ENCODE data around the gene TAS1R2. TPM values are rescaled to one million over a fixed set of nuclear protein-coding genes. Genes with fewer than 3 reads are reported as not detected.

The TAS1R2 gene
- polyA plus RNA-seq, 2 of the 4 experiments (the other 2 are of a cell fraction): not detected

DNA sequence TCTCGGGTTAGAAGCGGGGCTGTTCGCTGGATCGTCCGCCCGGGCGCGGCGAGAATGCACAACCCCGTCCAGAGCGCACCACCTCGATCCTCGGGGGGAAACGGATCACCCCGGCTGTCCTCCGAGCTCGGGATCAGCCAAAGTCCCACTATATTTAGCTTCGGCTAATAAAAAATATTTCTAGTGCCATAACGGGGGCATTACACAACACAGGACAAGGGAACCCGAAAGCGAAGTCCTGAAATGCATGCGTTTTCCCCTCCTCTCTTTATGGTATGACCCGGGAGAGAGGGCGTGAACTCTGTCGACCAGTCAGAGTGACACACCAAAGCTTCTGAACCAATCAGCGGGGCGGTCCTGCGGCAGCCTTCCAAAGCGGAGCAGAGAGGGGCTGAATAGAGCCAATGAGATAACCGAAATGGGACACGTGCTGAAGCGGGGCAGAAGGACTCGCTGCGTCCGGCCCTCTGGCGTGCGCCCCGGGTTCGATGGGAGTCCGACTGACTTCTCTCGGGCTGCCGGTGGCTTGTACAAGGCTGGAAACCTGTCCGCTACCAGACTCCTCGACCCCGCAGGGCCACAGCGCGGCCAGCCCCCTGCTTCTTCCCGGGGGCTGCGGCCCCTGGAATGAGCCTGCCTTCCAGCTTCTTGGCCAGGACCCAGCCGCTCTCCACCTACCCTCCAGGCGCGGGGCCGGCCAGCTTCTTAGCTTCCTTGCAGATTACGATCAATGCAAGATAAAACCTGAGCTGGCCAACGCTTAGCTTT is 43.2 kb upstream of the TAS1R2 start, which contains the start of gene ALDH4A1:
Gene ALDH4A1 (minus strand): TSS at position 33 of the 768 bp plus-strand sequence. CDS start 32 bp downstream, at position 1.
- H3K4me1 ChIP-seq: peaks cover 35% of the 10 kb centered on the region
- H3K9me3 ChIP-seq: no peaks in the 10 kb centered on the region
- FAIRE-seq (peak; percentile 7), DNase-seq (ENCODE audit: low read depth in 1 of 2, low spot score in 1 of 2) (peak; percentile 96 to 99), ATAC-seq (peak; percentile 91 to 97)
- peak within 1 kb of the TSS; percentile 99 for H3K4me2 ChIP-seq
- peak within 1 kb of the TSS; percentile 86 to 91 for H3K27ac ChIP-seq
- peak within 1 kb of the TSS; percentile 97 for H3K4me3 ChIP-seq
- TF ChIP-seq FOXS1 (CRISPR knock-in tag; IDR thresholded peaks at IDR 0.05) (no peak), TP53 (CRISPR knock-in tag; IDR thresholded peaks at IDR 0.05) (0 out of 2 replicates have a peak, but pooled peaks have one; percentile 6), HOXB5 (CRISPR knock-in tag; IDR thresholded peaks at IDR 0.05) (no peak), HEYL (CRISPR knock-in tag; IDR thresholded peaks at IDR 0.05) (no peak), FOSL2 (IDR thresholded peaks at IDR 0.05) (no peak), FOSL2 (CRISPR knock-in tag; IDR thresholded peaks at IDR 0.05) (0 out of 2 replicates have a peak, but pooled peaks have one; percentile 12), BHLHE40 (IDR thresholded peaks at IDR 0.05; ENCODE audit: low read depth, low read length) (peak; percentile 47; the same call in 1 of the 2 replicates), JUN (IDR thresholded peaks at IDR 0.05) (peak; percentile 22 to 34; a peak in 2 of 5 replicates), POLR2AphosphoS2 (conservative IDR thresholded peaks at IDR 0.05; ENCODE audit: low read length) (no peak), RCOR1 (IDR thresholded peaks at IDR 0.05; ENCODE audit: low read depth, low read length) (no peak), POLR2A (IDR thresholded peaks at IDR 0.05; ENCODE audit: low read length) (peak; percentile 31), GATA3 (IDR thresholded peaks at IDR 0.05; ENCODE audit: borderline replicate concordance) (peak; percentile 62; the same call in 1 of the 2 replicates), JUNB (IDR thresholded peaks at IDR 0.05) (no peak)
- TF ChIP-seq, protein P1, sequence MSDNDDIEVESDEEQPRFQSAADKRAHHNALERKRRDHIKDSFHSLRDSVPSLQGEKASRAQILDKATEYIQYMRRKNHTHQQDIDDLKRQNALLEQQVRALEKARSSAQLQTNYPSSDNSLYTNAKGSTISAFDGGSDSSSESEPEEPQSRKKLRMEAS (IDR thresholded peaks at IDR 0.05): peak; percentile 87
- TF ChIP-seq, protein P2, sequence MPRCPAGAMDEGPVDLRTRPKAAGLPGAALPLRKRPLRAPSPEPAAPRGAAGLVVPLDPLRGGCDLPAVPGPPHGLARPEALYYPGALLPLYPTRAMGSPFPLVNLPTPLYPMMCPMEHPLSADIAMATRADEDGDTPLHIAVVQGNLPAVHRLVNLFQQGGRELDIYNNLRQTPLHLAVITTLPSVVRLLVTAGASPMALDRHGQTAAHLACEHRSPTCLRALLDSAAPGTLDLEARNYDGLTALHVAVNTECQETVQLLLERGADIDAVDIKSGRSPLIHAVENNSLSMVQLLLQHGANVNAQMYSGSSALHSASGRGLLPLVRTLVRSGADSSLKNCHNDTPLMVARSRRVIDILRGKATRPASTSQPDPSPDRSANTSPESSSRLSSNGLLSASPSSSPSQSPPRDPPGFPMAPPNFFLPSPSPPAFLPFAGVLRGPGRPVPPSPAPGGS (IDR thresholded peaks at IDR 0.05): no peak
- TF ChIP-seq, protein P3, sequence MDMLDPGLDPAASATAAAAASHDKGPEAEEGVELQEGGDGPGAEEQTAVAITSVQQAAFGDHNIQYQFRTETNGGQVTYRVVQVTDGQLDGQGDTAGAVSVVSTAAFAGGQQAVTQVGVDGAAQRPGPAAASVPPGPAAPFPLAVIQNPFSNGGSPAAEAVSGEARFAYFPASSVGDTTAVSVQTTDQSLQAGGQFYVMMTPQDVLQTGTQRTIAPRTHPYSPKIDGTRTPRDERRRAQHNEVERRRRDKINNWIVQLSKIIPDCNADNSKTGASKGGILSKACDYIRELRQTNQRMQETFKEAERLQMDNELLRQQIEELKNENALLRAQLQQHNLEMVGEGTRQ (IDR thresholded peaks at IDR 0.05): peak; percentile 95
- TF ChIP-seq, protein P4, sequence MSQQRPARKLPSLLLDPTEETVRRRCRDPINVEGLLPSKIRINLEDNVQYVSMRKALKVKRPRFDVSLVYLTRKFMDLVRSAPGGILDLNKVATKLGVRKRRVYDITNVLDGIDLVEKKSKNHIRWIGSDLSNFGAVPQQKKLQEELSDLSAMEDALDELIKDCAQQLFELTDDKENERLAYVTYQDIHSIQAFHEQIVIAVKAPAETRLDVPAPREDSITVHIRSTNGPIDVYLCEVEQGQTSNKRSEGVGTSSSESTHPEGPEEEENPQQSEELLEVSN (IDR thresholded peaks at IDR 0.05; ENCODE audit: borderline replicate concordance, low read depth): peak; percentile 61; the same call in 1 of the 2 replicates
- CTCF ChIA-PET: interaction anchor here (0.6 to 20.0 kb wide), 7 partner anchors 12 to 1557 kb away, joined by 3 to 319 read pairs (median 5); no protein-coding TSS in a partner anchor
- under 1% methylated on average over 27 of the region's 55 CpGs for WGBS (ENCODE audit: missing lambda C conversion rate)
- POLR2A ChIA-PET: interaction anchor here (0.6 kb wide), 1 partner anchor 9 kb away, joined by 3 read pairs; no protein-coding TSS in a partner anchor

DNA sequence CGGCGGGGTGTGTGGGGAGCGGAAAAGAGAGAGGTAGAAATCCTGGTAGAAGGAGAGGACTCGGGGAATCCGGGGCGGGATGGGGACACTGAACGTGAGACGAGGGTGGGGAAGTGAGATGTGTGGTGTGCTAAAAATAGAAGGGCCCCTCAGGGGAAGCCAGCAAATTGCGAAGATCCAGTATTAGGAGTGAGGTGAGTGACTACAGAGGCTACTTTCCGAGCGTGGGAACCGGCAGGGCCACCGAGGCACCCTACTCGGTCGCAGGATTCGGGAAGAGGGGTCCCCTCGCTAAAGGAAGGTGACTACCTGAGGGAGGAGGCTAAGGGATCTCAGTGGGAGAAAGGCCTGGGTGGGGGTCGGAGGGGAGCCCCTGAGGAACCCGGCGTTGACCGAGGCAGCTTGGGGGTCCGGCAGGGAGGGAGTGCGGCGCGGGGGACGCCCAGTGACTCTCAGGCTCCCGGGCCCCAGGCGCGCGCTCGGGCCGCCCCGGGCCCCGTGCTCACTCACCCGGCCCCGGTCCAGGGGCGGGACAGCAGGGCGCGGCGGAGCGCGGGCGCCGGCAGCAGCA is 42.6 kb upstream of the TAS1R2 start:
- ChIA-PET CTCF (interaction anchor here (0.8 to 20.0 kb wide), 4 partner anchors 13 to 192 kb away, joined by 4 to 319 read pairs (median 36); no protein-coding TSS in a partner anchor), POLR2A (interaction anchor here (0.6 kb wide), 1 partner anchor 10 kb away, joined by 3 read pairs; no protein-coding TSS in a partner anchor)
- TF ChIP-seq MAFK (IDR thresholded peaks at IDR 0.05; ENCODE audit: partially characterized antibody): no peak
- TF ChIP-seq, protein P5, sequence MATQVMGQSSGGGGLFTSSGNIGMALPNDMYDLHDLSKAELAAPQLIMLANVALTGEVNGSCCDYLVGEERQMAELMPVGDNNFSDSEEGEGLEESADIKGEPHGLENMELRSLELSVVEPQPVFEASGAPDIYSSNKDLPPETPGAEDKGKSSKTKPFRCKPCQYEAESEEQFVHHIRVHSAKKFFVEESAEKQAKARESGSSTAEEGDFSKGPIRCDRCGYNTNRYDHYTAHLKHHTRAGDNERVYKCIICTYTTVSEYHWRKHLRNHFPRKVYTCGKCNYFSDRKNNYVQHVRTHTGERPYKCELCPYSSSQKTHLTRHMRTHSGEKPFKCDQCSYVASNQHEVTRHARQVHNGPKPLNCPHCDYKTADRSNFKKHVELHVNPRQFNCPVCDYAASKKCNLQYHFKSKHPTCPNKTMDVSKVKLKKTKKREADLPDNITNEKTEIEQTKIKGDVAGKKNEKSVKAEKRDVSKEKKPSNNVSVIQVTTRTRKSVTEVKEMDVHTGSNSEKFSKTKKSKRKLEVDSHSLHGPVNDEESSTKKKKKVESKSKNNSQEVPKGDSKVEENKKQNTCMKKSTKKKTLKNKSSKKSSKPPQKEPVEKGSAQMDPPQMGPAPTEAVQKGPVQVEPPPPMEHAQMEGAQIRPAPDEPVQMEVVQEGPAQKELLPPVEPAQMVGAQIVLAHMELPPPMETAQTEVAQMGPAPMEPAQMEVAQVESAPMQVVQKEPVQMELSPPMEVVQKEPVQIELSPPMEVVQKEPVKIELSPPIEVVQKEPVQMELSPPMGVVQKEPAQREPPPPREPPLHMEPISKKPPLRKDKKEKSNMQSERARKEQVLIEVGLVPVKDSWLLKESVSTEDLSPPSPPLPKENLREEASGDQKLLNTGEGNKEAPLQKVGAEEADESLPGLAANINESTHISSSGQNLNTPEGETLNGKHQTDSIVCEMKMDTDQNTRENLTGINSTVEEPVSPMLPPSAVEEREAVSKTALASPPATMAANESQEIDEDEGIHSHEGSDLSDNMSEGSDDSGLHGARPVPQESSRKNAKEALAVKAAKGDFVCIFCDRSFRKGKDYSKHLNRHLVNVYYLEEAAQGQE (IDR thresholded peaks at IDR 0.05): no peak
- TF ChIP-seq, protein P4 (IDR thresholded peaks at IDR 0.05; ENCODE audit: borderline replicate concordance, low read depth): no peak
- TF ChIP-seq, protein P6, sequence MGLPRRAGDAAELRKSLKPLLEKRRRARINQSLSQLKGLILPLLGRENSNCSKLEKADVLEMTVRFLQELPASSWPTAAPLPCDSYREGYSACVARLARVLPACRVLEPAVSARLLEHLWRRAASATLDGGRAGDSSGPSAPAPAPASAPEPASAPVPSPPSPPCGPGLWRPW (IDR thresholded peaks at IDR 0.05): no peak
- TF ChIP-seq CHD4 (IDR thresholded peaks at IDR 0.05; ENCODE audit: borderline replicate concordance): no peak
- TF ChIP-seq HOXA7 (CRISPR knock-in tag; IDR thresholded peaks at IDR 0.05): no peak
- peak; percentile 26; the same call in 1 of the 2 replicates for TF ChIP-seq PHF8 (IDR thresholded peaks at IDR 0.05; ENCODE audit: borderline replicate concordance, low read depth)
- TF ChIP-seq, protein P7, sequence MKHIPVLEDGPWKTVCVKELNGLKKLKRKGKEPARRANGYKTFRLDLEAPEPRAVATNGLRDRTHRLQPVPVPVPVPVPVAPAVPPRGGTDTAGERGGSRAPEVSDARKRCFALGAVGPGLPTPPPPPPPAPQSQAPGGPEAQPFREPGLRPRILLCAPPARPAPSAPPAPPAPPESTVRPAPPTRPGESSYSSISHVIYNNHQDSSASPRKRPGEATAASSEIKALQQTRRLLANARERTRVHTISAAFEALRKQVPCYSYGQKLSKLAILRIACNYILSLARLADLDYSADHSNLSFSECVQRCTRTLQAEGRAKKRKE (CRISPR knock-in tag; IDR thresholded peaks at IDR 0.05; ENCODE audit: low read depth): no peak
- no peaks in the 10 kb centered on the region for H3K9me3 ChIP-seq
- H3K27ac ChIP-seq: peak overlapping the region; percentile 86 to 91
- FAIRE-seq (no peak), DNase-seq (ENCODE audit: low read depth in 1 of 2, low spot score in 1 of 2) (no peak), ATAC-seq (peak in 1 of 2 experiments; percentile 17; a peak in 1 of 6 replicates)
- peaks cover 31% of the 10 kb centered on the region for H3K4me1 ChIP-seq
- peak overlapping the region; percentile 97 for H3K4me3 ChIP-seq
- 3% methylated on average over 22 of the region's 44 CpGs for WGBS (ENCODE audit: missing lambda C conversion rate)
- H3K4me2 ChIP-seq: peak overlapping the region; percentile 99

Measured in A549 (cell line).